HG03457 (cell line): Measurements from ENCODE around the gene ENO4.

Experiments used
- ATAC-seq: cut with Tn5 transposase; IDR thresholded peaks from one replicate; pipeline ENCODE4 v1.9.1; 2021; ENCODE audit warnings: moderate number of reproducible peaks; ENCODE audit not compliant: unreplicated experiment

Gene ENO4

DNA sequence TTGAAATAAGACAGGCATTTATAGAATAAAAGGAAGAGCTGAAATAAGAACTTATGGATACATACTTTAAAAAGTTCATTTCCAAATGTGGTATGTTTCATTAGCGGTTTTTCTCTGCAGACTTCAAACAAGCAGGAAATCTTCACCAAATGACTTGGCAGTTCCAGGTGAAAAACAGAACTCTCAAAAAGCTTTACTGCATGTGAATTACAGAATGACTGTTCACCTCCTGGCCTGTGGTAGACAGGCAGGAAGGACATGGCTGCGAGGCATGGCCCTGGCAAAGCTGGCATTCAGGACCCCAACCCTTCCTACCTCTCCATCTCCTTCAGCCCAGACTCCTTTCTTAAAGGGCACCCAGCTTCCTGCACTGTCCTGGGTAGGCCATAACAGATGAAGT is 21.2 kb upstream of the ENO4 start:
- no peak for ATAC-seq

DNA sequence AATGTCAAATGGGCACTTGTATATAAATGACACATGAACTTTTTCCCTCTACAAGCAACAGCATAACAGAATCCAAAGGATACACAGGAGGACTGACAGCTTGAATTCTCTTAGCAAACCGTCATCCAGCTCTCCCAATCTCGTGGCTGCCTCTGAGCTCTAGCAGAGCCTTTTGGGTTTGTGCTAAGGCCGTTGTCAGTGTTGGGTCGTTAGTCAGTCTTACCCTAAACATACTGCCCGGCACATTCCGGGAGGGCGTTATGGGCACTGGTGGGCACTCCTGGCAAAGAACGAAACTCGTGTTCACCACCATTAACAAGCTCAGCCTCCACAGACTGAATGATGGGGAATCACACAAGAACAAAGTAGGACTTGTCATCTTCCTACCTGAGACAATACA is 19.6 kb upstream of the ENO4 start:
- no peak for ATAC-seq

DNA sequence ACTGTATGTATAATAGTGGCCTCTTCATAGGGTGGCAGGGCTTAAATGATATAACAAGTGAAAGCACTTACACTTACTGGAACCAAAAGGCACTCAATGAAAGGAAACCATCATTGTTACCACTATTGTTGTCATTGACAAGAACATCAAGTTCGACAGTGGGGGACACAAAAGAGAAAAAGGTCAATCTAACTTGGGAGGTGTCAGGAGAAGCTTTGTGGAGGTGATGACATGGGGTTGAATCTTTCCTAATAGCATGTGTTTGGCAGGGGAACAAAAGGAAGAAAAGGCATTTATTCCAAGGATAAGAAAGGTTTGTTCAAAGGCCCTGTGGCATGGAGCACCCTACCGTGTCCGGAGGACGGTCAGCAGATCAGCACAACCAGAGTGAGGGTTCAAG is 18.2 kb upstream of the ENO4 start:
- no peak for ATAC-seq

DNA sequence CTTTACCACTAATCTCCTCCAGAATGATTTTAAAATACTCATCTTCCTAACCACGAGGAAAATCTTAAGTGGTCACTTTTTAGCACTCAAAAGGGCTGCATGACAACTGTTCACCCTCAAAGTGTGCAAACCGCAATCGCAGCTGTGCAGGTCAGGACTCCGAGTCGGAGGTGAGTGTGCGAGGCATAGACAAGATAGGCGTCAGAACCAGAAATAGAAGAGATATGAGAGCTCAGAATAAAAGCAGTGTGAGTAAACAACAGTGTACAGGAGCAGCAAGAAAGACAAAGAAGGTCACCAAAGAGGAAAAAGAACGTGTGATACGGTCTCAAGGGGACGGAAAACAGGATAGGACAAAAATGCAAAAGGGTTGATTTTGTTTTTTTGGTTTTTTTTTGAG is 17.5 kb upstream of the ENO4 start:
- ATAC-seq, result no peak

DNA sequence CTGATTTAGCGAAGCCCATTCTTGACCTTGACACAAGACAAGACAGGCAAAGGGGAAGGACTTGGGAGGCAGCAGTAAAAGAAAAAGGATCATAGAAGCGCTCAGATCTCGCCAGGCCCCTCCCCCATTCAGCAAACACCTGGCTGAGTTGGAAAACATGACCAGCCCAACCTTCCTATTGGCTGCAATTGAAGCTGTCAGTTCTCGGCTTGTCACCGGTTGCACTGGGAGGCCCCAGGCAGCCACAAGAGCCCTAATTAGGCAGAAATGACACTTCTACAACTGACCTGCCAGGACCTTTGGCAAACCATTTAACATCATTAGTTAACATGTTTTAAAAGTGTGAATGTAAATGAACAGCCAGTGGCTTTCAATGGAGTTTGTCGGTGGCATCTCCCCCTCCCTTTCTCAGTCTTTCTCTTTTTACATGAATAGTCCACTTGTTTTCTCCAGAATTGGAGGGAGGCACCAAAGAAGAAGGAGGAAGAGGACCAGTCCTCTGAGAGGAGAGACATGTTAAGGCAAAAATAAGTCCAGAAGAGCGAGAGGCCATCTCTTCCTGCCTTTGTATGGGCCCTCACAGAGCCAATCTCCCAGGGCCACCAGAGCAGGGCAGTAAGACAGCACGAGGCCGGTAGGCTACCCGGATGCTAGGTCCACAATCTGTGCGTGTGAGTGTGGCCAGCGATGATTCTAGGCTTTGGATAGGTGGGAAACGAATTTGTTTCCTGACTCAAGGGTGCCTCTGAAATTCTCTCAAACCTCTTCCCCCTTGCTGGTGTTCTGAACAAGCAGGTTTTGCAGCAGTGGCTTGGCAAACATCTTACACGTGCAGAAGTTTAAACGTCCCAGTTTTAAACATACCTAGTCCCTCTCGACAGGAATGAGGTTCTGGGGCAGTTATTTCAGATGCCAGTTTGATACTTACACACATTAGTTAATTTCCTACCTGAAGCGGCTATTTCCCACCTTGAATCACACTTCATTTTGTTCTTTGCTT is 15.0 kb upstream of the ENO4 start:
- ATAC-seq, result no peak

- ATAC-seq, result no peak
These were observed 13.6 kb upstream of the ENO4 start for GRCh38 chr10:116835658-116836057.

GRCh38 chr10:116836083-116836482 is 13.2 kb upstream of the ENO4 start:
- ATAC-seq, result no peak

- no peak for ATAC-seq
These were observed 12.3 kb upstream of the ENO4 start for GRCh38 chr10:116836902-116837523.

DNA sequence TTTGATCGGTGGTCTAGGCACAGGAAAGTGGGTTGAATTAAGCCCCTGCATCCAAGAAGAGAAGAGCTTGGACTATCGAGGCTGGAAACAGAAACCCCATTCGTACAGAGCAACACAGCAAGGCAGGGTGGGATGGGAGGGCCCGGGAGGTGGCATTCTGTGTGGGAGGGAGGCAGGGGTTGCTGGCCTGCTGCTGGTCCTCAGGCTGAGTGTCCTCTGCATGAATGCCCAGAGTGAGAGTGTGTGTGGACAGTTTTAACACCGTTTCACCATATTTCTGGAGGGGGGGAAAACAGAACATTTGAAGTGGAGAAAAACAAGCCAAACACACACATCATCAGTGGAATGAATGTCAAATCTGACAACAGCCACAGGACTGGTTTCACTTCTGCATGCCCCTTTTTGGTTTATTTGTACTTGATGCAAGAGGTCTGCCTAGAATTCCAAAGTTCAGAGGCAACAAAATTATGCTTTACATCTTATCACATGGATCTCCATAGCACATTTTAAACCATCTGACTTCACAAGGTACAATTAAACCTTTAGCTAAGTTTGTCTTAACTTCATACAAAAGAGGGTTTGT is 11.1 kb upstream of the ENO4 start:
- peak; percentile 82 for ATAC-seq

- no peak for ATAC-seq
These were observed 8.8 kb upstream of the ENO4 start for GRCh38 chr10:116840389-116841075.

- no peak for ATAC-seq
These were observed 3.5 kb upstream of the ENO4 start for GRCh38 chr10:116845823-116846222.

DNA sequence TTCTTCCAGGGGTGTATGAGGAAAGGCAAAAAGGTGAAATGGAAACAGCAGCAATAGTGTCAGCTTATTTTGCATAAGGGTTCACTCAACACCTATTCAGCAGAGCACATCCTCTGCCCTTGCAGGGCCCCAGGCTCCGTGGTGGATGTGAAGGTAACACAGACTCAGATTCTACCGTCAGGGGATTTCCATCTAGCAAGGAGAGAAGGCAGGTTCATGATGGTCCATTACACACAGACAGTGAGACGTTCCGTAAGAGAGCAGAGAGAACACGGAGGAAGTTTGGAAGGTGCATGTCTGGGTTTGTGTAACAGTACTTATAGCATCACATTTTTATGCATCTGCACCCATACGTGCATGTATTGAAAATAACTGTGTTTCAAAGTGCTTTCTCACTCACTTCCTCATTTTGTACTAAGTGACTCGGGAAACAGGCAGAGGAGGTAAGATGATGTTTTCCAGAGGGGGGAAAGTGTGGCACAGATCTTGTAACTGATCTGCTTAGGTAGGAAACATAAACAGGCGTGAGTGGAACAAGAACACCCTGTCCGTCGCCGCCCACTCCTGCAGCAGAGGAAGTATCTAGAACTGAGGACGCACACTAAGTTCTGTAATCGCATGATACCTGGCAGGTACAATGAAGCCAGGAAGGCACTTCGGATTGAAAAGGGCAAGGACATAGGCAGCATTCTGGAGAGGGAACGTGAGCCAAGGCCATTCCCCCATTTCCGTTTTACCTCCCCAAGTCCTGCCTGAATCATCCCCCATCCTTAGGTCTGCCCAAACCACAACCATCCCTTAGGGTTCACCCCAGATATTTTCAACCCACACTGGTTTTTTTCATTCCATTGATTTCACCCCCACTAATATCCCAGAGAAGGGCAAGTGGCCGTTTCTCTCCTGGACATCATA is 1.0 kb upstream of the ENO4 start:
- ATAC-seq, result peak; percentile 77

GRCh38 chr10:116848944-116849247 is 403 bp upstream of the ENO4 start:
- no peak for ATAC-seq

GRCh38 chr10:116850058-116850611 is 836 bp downstream of the ENO4 start:
- no peak for ATAC-seq

GRCh38 chr10:116852246-116852645 is 2.9 kb downstream of the ENO4 start:
- no peak for ATAC-seq

GRCh38 chr10:116853287-116853686 is 4.0 kb downstream of the ENO4 start:
- ATAC-seq, result no peak

DNA sequence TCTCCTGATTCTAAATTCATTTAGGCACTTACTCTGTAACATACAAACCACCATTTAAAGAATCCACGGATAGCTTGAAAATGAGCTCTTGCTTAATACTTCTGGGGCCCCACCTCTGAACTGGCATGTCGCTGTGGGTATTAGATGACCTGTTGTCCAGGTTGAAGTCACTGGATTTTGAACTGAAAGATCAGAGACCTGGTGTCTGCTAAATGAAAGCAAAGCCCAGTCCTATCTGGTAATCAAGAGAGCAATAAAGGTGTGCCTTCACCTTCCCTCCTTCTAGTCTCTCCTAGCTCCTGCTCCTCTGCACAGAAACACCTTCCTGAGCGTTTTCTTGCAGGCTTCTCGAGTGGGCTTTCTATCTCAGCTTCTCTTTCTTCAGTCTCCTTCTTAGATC is 4.4 kb downstream of the ENO4 start:
- no peak for ATAC-seq

- ATAC-seq, result no peak
These were observed 7.9 kb downstream of the ENO4 start for GRCh38 chr10:116857156-116857555.

DNA sequence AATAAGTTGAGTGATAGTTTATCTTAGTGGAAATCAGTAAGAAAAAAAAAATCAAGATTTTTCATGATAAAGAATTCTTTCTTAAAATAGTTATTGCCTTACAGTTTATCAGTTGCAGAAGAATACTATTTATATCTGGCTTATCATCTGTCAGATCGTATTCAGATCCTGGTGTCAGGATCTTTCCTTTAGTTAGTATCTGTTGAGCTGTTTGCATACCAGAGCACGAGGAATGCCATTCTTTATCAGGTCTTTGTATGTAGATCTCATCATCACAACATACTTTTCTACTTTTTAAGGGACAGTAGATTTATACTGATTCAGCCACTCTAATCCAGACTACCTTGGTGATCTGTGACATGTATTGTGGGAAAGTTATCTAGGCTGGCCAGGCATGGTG is 12.5 kb downstream of the ENO4 start:
- no peak for ATAC-seq

DNA sequence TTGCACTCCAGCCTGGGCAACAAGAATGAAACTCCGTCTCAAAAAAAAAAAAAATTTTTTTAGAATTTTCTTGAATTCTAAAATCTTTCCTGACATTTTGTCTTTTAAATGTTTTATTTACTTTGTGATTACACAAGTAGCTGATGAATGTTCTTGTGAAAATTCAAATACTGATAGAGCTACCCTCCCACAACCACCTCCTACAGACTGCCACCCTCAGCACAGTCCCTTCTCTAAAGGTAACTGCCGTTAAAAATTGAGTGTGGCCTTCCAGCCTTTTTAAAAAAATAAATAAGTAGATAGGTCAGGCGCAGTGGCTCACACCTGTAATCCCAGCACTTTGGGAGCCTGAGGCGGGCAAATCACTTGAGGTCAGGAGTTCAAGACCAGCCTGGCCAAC is 15.1 kb downstream of the ENO4 start:
- ATAC-seq, result no peak
